GM19351 (cell line): Measurements from ENCODE around the gene GAS5.
"Not testable (repeated sequence)": the region's sequence is repeated elsewhere in the genome, so short reads cannot be mapped to it uniquely, and the experiment has no call there.

ENCODE experiments used
- ATAC-seq: cut with Tn5 transposase; IDR thresholded peaks from one replicate; pipeline ENCODE4 v1.9.1; 2021; ENCODE audit warnings: mild to moderate bottlenecking, moderate library complexity; ENCODE audit not compliant: unreplicated experiment

The GAS5 gene

GRCh38 chr1:173867753-173868265 lies at the start of gene GAS5:
TSS of gene GAS5 (minus strand) at chr1:173867989.
- ATAC-seq, result peak; percentile 60

GRCh38 chr1:173917149-173917548 lies 49.4 kb upstream of the GAS5 start, which contains the start of gene SERPINC1:
TSS of gene SERPINC1 (minus strand) at chr1:173917327. CDS start at chr1:173917259, 68 bp downstream.
- ATAC-seq, result no peak

- ATAC-seq, result no peak
Observed at GRCh38 chr1:173916667-173917066, 48.9 kb upstream of the GAS5 start.

DNA sequence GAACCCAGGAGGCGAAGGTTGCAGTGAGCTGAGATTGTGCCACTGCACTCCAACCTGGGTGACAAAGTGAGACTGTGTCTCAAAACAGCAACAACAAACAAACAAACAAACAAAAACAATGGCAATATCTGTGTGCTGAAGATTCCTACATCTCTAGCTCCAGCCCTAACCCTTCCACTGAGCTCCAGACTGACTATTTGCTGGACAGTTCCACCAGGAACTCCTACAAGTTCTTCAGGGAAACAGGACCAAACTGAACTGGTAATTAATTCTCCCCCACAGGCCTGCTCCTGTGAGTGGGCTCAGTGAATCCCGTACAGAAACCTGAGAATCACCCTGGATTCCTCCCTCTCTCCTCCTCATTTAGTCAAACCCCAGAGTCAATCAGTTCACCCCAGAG lies 47.8 kb upstream of the GAS5 start:
- ATAC-seq, result no peak

GRCh38 chr1:173914366-173914871 lies 46.6 kb upstream of the GAS5 start:
- ATAC-seq, result no peak

DNA sequence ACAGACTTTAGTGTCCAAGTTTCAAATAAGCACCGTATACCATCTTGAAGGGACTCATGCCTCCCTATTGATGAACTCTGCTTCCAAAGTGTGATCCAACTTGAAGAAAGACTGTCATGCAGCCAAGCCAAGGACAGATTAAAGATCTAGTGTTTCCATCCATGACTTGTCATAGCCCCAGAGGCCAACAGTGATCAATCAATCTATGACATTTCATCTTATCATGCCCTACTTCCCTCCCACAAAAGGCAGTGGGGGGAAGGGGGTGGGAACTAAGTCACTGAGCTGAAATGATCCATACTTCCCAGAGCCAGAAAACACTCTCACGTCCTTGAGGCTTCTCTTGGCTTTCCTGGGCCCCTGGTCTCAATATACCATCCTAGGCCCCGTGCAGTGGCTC lies 45.3 kb upstream of the GAS5 start:
- no peak for ATAC-seq

- no peak for ATAC-seq
Observed at GRCh38 chr1:173903827-173904531, 36.2 kb upstream of the GAS5 start.

DNA sequence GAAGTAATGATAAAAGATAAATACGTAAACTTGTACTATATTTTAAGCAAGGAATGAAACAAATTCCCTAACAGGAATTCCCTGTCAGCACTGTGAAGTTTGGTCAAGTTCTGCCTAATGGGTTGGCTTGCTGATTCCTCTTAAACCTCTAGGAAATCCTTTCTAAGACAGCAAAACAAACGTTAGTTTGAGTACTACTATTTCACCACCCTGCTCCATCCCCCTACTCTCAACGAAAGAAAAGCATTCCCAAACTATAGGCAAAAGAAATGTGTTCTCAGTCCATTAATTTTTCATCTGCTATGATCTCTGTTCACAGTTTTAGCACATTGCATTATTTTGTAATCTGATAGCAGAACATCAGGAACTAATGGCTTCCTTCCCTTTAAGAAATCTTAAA lies 33.2 kb upstream of the GAS5 start:
- no peak for ATAC-seq

DNA sequence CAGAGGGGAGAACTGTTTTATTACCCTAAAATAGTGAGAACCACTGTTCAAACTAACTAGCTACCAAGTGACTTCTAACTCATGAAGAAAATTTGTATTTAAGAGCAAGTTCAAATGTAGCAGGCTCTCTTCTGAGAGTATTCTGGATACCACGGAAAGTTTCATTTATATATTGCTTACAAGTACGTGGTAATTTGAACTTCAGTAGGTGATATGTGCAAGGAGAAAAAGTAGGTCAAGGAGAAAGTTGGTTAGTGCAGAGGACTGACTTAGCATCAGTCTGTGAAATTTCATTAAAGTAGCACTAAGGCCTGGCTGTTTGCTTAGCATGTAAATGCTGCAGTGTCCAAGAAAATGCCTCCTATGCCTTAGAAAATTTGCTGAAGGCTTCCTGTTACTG lies 32.6 kb upstream of the GAS5 start:
- ATAC-seq, result no peak

DNA sequence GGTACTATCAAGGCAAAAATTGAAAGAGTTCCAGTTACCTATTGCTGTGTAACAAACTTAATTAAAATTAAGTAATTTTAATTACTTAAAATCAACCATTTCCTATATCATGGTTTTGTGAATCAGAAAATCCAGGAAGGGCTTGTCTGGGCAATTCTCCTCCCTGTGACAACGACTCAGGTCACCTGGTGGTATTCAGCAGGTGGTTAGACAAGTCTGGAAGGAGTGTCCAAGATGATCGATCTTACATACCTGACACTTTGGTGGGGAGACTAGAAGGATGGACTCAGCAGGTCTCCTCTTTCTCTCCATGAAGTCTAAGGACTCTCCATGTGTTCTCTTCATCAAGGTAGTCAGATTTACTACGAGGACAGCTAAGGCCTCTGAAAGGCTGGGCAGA lies 26.4 kb upstream of the GAS5 start:
- ATAC-seq, result no peak

DNA sequence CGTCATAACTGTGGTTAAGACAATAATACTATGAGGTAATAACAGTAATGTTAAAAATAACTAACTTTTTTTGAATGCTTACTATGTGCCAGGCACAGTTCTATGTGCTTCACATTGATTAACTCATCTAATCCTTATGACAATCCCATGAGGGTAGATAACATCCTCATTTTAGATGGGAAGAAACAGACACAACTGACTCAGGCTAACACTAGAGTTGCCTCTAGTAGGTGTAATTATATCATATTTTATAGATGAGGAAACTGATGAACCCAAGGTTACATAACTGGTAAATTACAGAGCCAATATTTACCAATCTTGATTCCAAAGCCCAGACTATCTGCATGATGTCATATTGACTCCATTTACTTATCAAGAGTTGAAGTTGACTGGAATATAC lies 25.8 kb upstream of the GAS5 start:
- ATAC-seq, result no peak

- ATAC-seq, result no peak
Observed at GRCh38 chr1:173889885-173890284, 22.1 kb upstream of the GAS5 start.

DNA sequence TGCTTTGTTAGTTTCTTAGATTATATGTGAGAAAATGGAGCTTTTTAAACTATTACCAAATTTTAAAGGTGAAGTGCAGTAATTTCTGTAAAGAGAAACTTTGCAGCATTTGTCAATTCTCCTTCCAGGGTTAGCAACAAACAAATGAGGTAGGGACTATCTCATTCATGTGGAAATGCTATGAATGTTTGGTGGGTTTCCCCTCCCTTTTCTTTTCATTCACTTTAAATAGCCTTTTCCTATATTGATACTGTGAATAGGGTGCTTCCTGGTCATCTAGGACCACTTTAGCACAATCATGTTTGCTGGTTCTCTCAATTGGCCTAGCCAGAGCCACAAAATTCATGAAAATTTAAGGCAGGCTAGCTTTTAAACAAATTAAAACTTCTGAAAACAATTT lies 21.0 kb upstream of the GAS5 start:
- no peak for ATAC-seq

DNA sequence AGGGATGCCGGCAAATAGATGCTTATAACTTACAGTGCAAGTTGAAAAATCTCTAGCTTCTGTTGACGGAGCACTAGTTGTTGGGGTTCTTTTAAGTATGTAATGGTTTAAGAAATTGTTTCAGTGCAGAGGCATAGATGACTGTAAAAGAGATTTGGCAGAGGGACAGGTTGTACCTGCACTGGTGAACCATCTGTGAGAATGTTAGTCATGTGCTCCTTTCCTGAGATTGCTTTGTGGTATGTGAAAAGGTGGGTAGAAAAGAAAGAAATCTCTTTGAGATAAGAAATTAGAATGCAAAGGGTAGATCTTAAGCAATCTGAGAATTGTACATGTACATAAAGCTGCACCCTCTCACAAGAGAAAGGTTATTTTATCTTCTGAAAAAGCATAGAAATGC lies 19.8 kb upstream of the GAS5 start:
- ATAC-seq, result no peak

- no peak for ATAC-seq
Observed at GRCh38 chr1:173886746-173887611, 19.2 kb upstream of the GAS5 start.

DNA sequence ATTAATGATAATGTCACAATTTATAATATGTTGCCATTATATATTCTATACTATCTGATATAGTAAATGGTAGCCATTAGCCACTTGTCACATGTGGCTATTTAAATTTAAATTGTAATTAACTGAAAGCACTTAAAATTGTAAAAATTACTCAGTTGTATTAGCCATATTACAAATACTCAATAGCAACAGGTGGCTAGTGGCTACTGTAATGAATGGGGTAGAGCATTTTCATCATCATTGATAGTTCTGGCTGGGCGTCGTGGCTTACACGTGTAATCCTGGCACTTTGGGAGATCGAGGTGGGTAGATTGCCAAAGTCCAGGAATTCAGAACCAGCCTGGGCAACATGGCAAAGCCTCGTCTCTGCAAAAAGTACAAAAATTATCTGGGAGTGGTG lies 16.9 kb upstream of the GAS5 start:
- no peak for ATAC-seq

- ATAC-seq, result not testable (repeated sequence)
Observed at GRCh38 chr1:173881117-173881516, 13.3 kb upstream of the GAS5 start.

DNA sequence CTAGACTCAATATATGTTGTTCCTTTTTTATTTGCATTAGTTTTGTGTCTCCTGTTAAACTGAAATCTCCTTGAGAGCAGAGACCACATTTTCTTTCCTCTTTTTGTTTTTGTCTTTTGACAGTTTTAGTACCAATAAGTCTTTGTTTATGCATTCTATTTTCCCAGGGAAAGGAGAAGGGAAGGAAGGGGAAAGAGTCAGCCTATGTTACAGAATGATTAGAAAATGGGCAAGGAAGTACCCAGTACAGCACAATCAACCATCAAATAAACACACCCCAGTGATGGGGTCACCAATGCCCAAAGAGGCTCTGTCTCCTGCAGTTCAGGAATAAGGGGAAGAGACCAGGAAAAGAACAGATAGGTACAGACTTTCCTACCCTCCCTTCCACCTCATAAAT lies 10.5 kb upstream of the GAS5 start:
- ATAC-seq, result no peak

GRCh38 chr1:173876732-173877131 lies 8.9 kb upstream of the GAS5 start:
- no peak for ATAC-seq

DNA sequence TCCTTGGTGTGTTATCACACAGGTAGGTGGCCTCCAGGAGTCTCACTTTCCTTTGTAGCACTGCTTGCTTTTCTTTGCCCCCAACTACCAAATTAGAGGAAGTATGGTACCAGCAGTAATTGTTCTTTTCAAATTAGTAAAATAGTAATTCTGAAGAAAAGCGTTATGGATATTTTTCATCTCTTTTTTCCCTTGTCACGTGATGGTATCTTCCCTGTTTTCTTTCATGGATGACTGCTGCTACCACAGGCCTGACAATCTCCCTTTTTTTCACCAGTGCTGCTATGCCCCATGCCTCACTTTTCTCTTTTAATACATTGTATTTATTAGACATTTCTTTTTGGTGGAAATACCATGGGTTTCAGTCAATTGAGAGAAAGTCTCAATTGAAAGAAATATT lies 3.7 kb upstream of the GAS5 start:
- ATAC-seq, result no peak

GRCh38 chr1:173871091-173871490 lies 3.3 kb upstream of the GAS5 start:
- ATAC-seq, result no peak
